Measurements from ENCODE around the gene PFN3. TPM values are rescaled to one million over a fixed set of nuclear protein-coding genes. Genes with fewer than 3 reads are reported as not detected.
A peak's percentile ranks its signal among the peaks of the same experiment; 100 is the strongest.

PFN3 gene
- total RNA-seq, 2 donors from 2014 or later, result not detected

- H3K36me3 Mint-ChIP-seq, result no peaks in the 10 kb centered on the region
Measured at GRCh38 chr5:177412603-177413233, 12.3 kb upstream of the PFN3 start.

DNA sequence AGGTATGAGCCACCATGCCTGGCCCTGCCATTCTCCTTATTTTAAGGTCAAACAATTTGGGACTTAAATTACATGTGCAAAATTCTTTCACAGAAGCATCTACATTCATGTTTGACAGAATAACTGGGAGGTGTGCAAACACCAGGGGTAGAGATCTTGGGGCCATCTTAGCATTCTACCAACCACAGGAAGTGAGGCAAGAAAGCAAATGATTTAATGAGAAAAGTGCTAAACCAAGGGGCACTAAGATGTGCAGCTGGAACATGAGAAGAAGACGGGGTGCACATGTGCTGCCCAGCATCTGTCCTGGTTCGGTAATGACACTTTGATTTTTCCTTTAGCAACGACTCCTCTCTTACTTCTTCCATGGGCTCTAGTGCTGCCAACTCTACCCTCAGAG lies 10.1 kb upstream of the PFN3 start:
- ATAC-seq (no peak), DNase-seq (ENCODE audit: low spot score in 2 of 2) (no peak)
- Mint-ChIP-seq H3K36me3 (no peaks in the 10 kb centered on the region), H3K9me3 (no peaks in the 10 kb centered on the region), H3K27ac (no peak overlapping the region)

More at GRCh38 chr5:177412603-177413233, 12.3 kb upstream of the PFN3 start:
- ATAC-seq, result peak; percentile 73 to 78
- H3K9me3 Mint-ChIP-seq, result no peaks in the 10 kb centered on the region
- H3K27ac Mint-ChIP-seq, result peak overlapping the region in 1 of 2 donors; percentile 65
- DNase-seq (ENCODE audit: low spot score in 2 of 2), result no peak

DNA sequence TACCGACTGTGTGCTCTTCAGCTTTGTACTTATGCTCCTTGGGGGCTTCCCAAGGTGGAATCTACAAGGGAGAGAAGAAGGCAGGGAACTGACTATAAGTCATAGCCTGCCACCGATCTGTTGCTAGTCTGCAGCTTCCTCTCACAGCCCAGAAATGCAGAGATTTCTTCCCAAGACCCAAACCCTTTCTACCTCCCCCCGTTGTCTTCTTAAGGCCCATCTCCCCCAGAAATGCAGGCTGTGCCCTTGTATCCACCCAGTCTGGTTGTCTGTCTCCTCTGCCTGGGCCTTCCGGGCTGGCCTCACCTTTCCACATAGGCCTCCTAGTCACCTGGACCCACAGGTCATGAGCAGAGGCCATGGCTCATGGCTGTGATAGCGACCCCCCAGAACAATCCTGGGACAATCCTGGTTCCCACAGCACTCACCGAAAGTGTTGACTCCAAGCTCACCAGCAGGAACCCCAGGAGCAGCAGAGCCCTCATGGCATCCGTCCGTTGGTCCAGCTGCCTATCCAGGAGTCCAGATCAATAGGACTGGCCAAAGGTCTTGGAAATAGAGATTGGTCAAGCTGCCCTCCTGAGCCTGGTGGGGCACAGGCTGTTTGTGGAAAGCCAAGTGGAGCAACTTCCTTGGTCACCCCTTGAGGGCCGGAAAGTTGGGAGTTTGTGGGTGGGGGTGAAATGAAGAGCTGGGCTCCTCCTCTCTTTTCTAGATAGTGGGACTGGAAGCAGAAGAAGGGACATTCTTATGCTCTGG lies 8.8 kb upstream of the PFN3 start, which contains the start of gene F12:
Gene F12 (minus strand): TSS at position 522 of the 759 bp plus-strand sequence. CDS start 37 bp downstream, at position 485.
- no peaks in the 10 kb centered on the region for H3K36me3 Mint-ChIP-seq
- ATAC-seq (no peak), DNase-seq (ENCODE audit: low spot score in 2 of 2) (no peak)
- no peak within 1 kb of the TSS for H3K27ac Mint-ChIP-seq
- H3K9me3 Mint-ChIP-seq, result no peaks in the 10 kb centered on the region

DNA sequence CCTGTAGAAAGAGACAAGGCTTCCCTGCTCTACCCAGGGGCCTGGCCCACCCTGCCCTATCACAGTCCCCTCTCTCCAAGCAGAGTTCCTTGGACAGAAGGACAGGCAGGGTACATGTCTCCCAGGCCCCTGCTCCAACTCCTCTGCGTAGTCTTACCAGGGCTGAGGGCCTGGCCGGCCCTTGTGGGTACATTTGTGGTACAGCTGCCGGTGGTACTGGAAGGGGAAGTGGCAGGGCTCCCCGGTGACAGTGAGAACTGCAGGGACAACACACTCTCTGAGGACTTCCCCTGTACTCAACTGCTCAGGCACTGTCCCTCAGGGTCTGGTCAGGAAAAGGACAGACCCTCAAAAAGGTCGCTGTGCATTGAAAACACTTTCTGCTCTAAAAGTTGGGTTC lies 5.3 kb upstream of the PFN3 start:
- no peak for DNase-seq (ENCODE audit: low spot score in 2 of 2)
- Mint-ChIP-seq H3K36me3 (peaks cover 0 to 4% of the 10 kb centered on the region in 2 donors), H3K27ac (no peak overlapping the region), H3K9me3 (no peaks in the 10 kb centered on the region)
- no peak for ATAC-seq

GRCh38 chr5:177405312-177405711 lies 4.9 kb upstream of the PFN3 start:
- H3K9me3 Mint-ChIP-seq, result no peaks in the 10 kb centered on the region
- no peak for ATAC-seq
- H3K27ac Mint-ChIP-seq, result peak overlapping the region in 1 of 2 donors; percentile 31
- no peak for DNase-seq (ENCODE audit: low spot score in 2 of 2)
- H3K36me3 Mint-ChIP-seq, result peaks cover 0 to 4% of the 10 kb centered on the region in 2 donors

DNA sequence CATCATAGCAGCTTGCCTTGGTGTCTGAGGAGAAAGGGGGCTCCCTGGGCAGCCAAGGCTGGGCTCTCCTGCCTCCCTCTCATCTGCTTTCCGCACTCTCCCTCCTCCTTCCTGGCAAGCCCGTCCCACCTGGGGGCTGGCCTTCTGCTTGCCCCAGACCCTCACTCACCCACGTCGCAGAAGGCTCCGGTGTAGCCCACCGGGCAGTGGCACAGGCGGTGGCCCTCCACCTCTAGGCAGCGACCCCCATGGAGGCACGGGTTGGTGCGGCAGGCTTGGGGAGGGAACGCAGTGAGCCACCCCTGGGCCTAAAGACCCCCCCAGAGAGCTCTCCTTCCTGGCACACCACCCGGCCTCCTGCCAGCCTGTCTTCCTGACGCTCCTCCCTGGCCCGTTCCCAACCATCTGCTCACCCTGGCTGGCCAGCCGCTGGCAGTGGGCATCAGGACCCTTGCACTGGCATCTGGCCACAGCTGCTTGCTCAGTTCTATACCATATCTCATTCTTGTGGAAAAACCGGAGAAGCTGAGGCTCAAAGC lies 4.2 kb upstream of the PFN3 start:
- Mint-ChIP-seq H3K27ac (peak overlapping the region in 1 of 2 donors; percentile 31), H3K9me3 (no peaks in the 10 kb centered on the region), H3K36me3 (peaks cover 0 to 4% of the 10 kb centered on the region in 2 donors)
- no peak for ATAC-seq
- DNase-seq (ENCODE audit: low spot score in 2 of 2), result no peak

- DNase-seq (ENCODE audit: low spot score in 2 of 2) (peak; percentile 85 to 88), ATAC-seq (peak; percentile 89 to 92)
- Mint-ChIP-seq H3K36me3 (peaks cover 0 to 4% of the 10 kb centered on the region in 2 donors), H3K27ac (peak overlapping the region in 1 of 2 donors; percentile 31), H3K9me3 (no peaks in the 10 kb centered on the region)
Measured at GRCh38 chr5:177403792-177404640, 3.6 kb upstream of the PFN3 start.

GRCh38 chr5:177403102-177403791 lies 2.8 kb upstream of the PFN3 start:
- ATAC-seq (peak; percentile 48 to 56), DNase-seq (ENCODE audit: low spot score in 2 of 2) (peak; percentile 58 to 73)
- peaks cover 0 to 4% of the 10 kb centered on the region in 2 donors for H3K36me3 Mint-ChIP-seq
- H3K9me3 Mint-ChIP-seq, result no peaks in the 10 kb centered on the region
- H3K27ac Mint-ChIP-seq, result peak overlapping the region in 1 of 2 donors; percentile 22

DNA sequence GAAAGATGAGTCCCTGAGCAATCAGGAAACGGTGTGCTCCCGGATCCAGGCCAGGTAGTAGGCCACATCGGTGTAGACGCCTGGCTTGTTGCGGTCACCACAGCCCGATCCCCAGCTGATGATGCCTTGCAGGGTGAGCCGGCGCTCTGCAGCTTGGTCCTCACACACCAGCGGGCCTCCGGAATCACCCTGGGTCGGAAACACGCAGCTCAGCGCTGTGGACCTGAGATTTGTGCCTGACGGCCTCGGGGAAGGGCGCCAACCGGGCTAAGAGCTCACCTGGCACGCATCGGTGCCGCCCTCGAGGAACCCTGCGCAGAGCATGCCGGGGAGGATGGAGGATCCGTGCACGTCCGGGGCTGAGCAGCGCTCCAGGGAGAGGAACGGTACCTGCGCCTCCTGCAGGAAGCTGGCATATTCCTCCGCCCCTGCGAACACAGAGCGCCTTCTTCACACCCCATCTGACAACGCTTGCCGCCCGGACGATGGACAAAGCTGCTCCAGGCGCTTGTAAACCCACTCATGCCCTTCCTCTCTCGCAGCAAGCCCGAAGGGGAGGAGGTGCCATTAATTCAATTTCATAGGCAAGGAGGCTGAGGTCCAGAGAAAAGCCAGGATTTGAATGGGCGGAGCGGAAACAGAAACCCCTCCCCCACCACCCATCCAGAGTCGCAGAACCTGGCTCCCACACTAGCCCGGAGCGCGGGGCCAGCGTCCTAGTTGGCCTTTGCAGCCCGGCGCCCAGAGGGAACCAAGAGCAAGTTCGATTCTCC lies 2.0 kb upstream of the PFN3 start:
- H3K9me3 Mint-ChIP-seq, result no peaks in the 10 kb centered on the region
- peaks cover 0 to 4% of the 10 kb centered on the region in 2 donors for H3K36me3 Mint-ChIP-seq
- peak overlapping the region in 1 of 2 donors; percentile 22 for H3K27ac Mint-ChIP-seq
- ATAC-seq (peak; percentile 8 to 66), DNase-seq (ENCODE audit: low spot score in 2 of 2) (peak in 1 of 2 donors; percentile 72)

DNA sequence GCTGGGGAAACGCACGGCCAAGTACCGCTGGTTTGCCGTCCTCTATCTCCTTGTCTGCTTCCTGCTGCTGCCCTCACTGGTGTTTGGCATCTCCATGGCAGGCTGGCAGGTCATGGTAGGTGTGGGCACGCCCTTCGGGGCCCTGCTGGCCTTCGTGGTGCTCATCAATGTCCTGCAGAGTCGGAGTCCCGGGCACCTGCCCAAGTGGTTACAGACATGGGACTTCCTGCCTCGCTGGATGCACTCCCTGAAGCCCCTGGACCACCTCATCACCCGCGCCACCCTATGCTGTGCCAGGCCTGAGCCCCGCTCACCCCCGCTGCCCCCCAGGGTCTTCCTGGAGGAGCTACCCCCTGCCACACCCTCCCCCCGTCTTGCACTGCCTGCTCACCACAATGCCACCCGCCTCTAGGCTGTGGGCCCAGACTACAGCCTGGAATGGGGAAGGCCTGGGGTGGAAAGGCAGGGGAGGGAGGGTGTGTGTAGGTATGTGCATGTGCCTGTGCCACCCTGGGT lies 2.5 kb downstream of the PFN3 start:
- no peaks in the 10 kb centered on the region for H3K9me3 Mint-ChIP-seq
- ATAC-seq, result no peak
- H3K36me3 Mint-ChIP-seq, result peaks cover 0 to 4% of the 10 kb centered on the region in 2 donors
- no peak overlapping the region for H3K27ac Mint-ChIP-seq
- no peak for DNase-seq (ENCODE audit: low spot score in 2 of 2)

DNA sequence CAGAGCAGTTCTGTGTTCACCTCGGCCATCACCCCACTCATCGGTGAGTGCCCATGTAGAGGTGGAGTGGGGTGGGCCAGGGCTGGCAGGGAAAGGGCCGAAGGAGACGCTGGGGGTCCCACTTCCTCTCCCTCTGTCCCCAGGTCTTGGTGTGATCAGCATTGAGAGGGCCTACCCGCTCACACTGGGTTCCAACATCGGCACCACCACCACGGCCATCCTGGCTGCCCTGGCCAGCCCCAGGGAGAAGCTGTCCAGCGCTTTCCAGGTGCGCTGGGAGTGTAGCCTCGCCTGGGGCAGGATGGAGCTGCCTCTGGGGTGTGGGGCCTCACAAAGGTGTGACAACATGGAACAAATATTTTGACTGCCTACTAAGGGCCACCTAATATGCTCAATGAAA lies 3.7 kb downstream of the PFN3 start:
- DNase-seq (ENCODE audit: low spot score in 2 of 2) (no peak), ATAC-seq (no peak)
- Mint-ChIP-seq H3K9me3 (no peaks in the 10 kb centered on the region), H3K36me3 (no peaks in the 10 kb centered on the region), H3K27ac (no peak overlapping the region)

DNA sequence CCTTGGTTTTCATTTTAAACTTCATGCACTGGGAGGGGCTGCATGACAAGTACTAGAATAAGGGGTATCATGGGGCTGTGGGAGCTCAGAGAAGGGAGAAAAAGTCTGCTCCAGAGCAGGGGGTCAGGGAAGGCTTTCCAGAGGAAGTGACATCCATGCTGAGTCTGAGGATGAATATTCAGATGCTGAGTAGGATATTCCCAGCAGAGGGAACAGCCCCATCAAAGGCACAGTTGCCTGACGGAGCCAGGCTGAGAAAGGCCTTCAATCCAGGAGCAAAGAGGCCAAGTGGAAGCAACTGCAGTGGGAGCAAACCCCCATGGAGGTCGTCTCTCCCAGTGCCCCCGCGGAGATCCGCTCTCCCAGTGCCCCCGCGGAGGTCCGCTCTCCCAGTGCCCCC lies 4.4 kb downstream of the PFN3 start:
- H3K9me3 Mint-ChIP-seq, result no peaks in the 10 kb centered on the region
- H3K36me3 Mint-ChIP-seq, result no peaks in the 10 kb centered on the region
- no peak for DNase-seq (ENCODE audit: low spot score in 2 of 2)
- ATAC-seq, result no peak
- H3K27ac Mint-ChIP-seq, result peak overlapping the region in 1 of 2 donors; percentile 19

DNA sequence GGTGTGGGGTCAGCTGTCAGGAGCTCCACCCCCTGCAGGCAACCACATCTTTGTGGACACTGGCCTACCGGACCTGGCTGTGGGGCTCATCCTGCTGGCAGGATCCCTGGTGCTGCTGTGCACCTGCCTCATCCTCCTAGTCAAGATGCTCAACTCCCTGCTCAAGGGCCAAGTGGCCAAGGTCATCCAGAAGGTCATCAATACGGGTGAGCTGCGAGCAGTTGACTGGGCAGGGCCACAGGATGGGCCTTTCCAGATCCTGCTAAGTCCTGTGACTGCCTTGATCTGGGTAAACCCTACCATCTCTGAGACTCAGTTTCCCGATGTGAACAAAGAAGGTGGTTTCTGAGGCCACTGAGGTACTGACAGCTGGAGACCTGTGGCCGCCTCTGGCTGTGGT lies 6.5 kb downstream of the PFN3 start:
- DNase-seq (ENCODE audit: low spot score in 2 of 2) (no peak), ATAC-seq (no peak)
- Mint-ChIP-seq H3K36me3 (no peaks in the 10 kb centered on the region), H3K9me3 (no peaks in the 10 kb centered on the region), H3K27ac (no peak overlapping the region)

DNA sequence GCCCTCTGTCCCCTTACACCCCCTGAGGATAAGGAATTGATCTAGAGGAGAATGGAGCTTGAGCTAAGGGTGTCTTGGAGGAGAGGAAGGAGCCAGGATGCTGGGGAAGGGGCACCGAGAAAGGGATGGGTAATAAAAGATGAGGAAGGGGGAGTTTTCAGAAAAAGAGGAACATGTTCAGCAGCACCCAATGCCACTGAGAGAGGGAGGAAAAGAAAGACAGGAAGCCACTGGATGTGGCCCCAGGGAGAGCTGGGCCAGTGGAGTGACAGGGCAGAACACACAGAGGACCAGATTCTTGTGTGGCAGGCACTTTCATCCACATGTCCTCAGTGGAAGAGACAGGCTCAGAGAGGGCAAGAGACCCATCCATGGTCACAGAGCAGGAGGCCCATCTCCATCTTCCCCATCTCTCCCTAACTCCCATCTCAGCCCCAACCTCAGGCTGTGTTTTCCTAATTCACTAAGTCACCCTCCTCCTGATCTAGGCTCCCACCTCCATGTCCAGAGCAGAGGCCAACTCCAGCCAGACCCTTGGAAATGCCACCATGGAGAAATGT lies 7.2 kb downstream of the PFN3 start:
- H3K27ac Mint-ChIP-seq, result no peak overlapping the region
- DNase-seq (ENCODE audit: low spot score in 2 of 2) (no peak), ATAC-seq (no peak)
- H3K36me3 Mint-ChIP-seq, result no peaks in the 10 kb centered on the region
- no peaks in the 10 kb centered on the region for H3K9me3 Mint-ChIP-seq

- Mint-ChIP-seq H3K36me3 (no peaks in the 10 kb centered on the region), H3K9me3 (no peaks in the 10 kb centered on the region), H3K27ac (no peak overlapping the region)
- ATAC-seq, result no peak
- DNase-seq (ENCODE audit: low spot score in 2 of 2), result no peak
Measured at GRCh38 chr5:177392765-177393164, 7.7 kb downstream of the PFN3 start.

Data from activated naive CD4-positive, alpha-beta T cell treated with anti-CD3 and anti-CD28 coated beads, Interleukin-2, amount 50 U/mL, for 72 hours (primary cell).